Activated CD8-positive, alpha-beta T cell treated with anti-CD3 and anti-CD28 coated beads for 36 hours (primary cell): ENCODE measurements around the gene UBE3B. TPM values are rescaled to one million over a fixed set of nuclear protein-coding genes. Genes with fewer than 3 reads are reported as not detected.

ENCODE experiments used
- ATAC-seq: fragments of 200-7000 bp; cut with Tn5 transposase; one replicate; pipeline ENCODE4 v1.10.0; 2021; ENCODE audit warnings: mild to moderate bottlenecking, moderate library complexity
- CTCF ChIA-PET: fragments of 350-600 bp; sonication (Branson Sonifier 250); formaldehyde crosslinking; loops from one replicate; lab custom pipeline; 2021; ENCODE audit warnings: antibody characterized with exemption; lab: Charles Lee
- POLR2A ChIA-PET: fragments of 350-600 bp; sonication (Branson Sonifier 250); formaldehyde crosslinking; loops from one replicate; lab custom pipeline; 2021; ENCODE audit warnings: antibody characterized with exemption; lab: Charles Lee
- DNase-seq: peaks from one replicate; pipeline ENCODE4 v3.0.0-alpha.2; 2020
- H3K27ac Mint-ChIP-seq: one replicate; pipeline ENCODE4 v1.8.0; 2021; ENCODE audit warnings: mild to moderate bottlenecking, mixed read lengths
- H3K27me3 Mint-ChIP-seq: one replicate; pipeline ENCODE4 v1.8.0; 2021; ENCODE audit warnings: mixed read lengths
- H3K36me3 Mint-ChIP-seq: one replicate; pipeline ENCODE4 v1.8.0; 2021; ENCODE audit warnings: low read depth, mixed read lengths
- H3K4me1 Mint-ChIP-seq: one replicate; pipeline ENCODE4 v1.8.0; 2021; ENCODE audit warnings: low read depth, mixed read lengths
- H3K4me3 Mint-ChIP-seq: one replicate; pipeline ENCODE4 v1.8.0; 2021; ENCODE audit warnings: mild to moderate bottlenecking, moderate library complexity, mixed read lengths
- H3K9me3 Mint-ChIP-seq: one replicate; pipeline ENCODE4 v1.8.0; 2021; ENCODE audit warnings: mixed read lengths
- CTCF ChIP-seq: fragments of 200-600 bp; IDR thresholded peaks from one replicate; pipeline ENCODE4 v1.8.0; 2022; ENCODE audit warnings: antibody characterized with exemption, mild to moderate bottlenecking
- intact Hi-C: fragments of 100-400 bp; cut with micrococcal nuclease; formaldehyde crosslinking; loops from one replicate; pipeline ENCODE4 v1.10.0; 2022
- total RNA-seq, 2 experiments: library from RNA; stranded (reverse); gene quantifications; one replicate each; pipeline ENCODE4 v1.2.3, GENCODE V29; 2021

UBE3B gene
- total RNA-seq, 2 experiments from 2014 or later, result 22.5 to 24.9 TPM

- Mint-ChIP-seq H3K27me3 (no peaks in the 10 kb centered on the region), H3K9me3 (peaks cover 4% of the 10 kb centered on the region), H3K27ac (no peak overlapping the region), H3K4me3 (no peak overlapping the region), H3K4me1 (no peaks in the 10 kb centered on the region), H3K36me3 (peaks cover 12% of the 10 kb centered on the region)
- no peak for TF ChIP-seq CTCF
- intact Hi-C loops, result no loop called here
- DNase-seq, result no peak
- CTCF ChIA-PET, result no interaction called here
- no peak for ATAC-seq
- POLR2A ChIA-PET, result interaction anchor here (1.1 kb wide), 1 partner anchor 81 kb away, joined by 3 read pairs; no protein-coding TSS in a partner anchor
Observed at GRCh38 chr12:109557200-109557599, 79.8 kb downstream of the UBE3B start.

- CTCF ChIA-PET, result no interaction called here
- no peak overlapping the region for H3K27ac Mint-ChIP-seq
- H3K27me3 Mint-ChIP-seq, result no peaks in the 10 kb centered on the region
- TF ChIP-seq CTCF, result no peak
- DNase-seq, result no peak
- peaks cover 8% of the 10 kb centered on the region for H3K9me3 Mint-ChIP-seq
- peaks cover 18% of the 10 kb centered on the region for H3K36me3 Mint-ChIP-seq
- POLR2A ChIA-PET, result no interaction called here
- intact Hi-C loops, result no loop called here
- no peak overlapping the region for H3K4me3 Mint-ChIP-seq
- H3K4me1 Mint-ChIP-seq, result no peaks in the 10 kb centered on the region
- no peak for ATAC-seq
Observed at GRCh38 chr12:109557805-109558204, 80.4 kb downstream of the UBE3B start.

- no peak overlapping the region for H3K4me3 Mint-ChIP-seq
- POLR2A ChIA-PET, result no interaction called here
- H3K36me3 Mint-ChIP-seq, result peaks cover 24% of the 10 kb centered on the region
- no peaks in the 10 kb centered on the region for H3K27me3 Mint-ChIP-seq
- TF ChIP-seq CTCF, result no peak
- intact Hi-C loops, result no loop called here
- no peak for DNase-seq
- no peak overlapping the region for H3K27ac Mint-ChIP-seq
- ATAC-seq, result no peak
- H3K4me1 Mint-ChIP-seq, result no peaks in the 10 kb centered on the region
- CTCF ChIA-PET, result no interaction called here
- H3K9me3 Mint-ChIP-seq, result peaks cover 8% of the 10 kb centered on the region
Observed at GRCh38 chr12:109558374-109559199, 81.2 kb downstream of the UBE3B start.

GRCh38 chr12:109559200-109559505 lies 81.7 kb downstream of the UBE3B start:
- no peak for TF ChIP-seq CTCF
- ATAC-seq (no peak), DNase-seq (no peak)
- H3K4me1 Mint-ChIP-seq, result no peaks in the 10 kb centered on the region
- peaks cover 8% of the 10 kb centered on the region for H3K9me3 Mint-ChIP-seq
- H3K27ac Mint-ChIP-seq, result no peak overlapping the region
- peaks cover 30% of the 10 kb centered on the region for H3K36me3 Mint-ChIP-seq
- intact Hi-C loops, result no loop called here
- no peak overlapping the region for H3K4me3 Mint-ChIP-seq
- ChIA-PET CTCF (no interaction called here), POLR2A (no interaction called here)
- no peaks in the 10 kb centered on the region for H3K27me3 Mint-ChIP-seq

GRCh38 chr12:109559601-109560000 lies 82.2 kb downstream of the UBE3B start:
- H3K27ac Mint-ChIP-seq, result no peak overlapping the region
- no peak overlapping the region for H3K4me3 Mint-ChIP-seq
- TF ChIP-seq CTCF, result no peak
- ChIA-PET POLR2A (interaction anchor here (1.2 kb wide), 1 partner anchor 11 kb away, joined by 5 read pairs; no protein-coding TSS in a partner anchor), CTCF (interaction anchor here (0.8 kb wide), 1 partner anchor 38 kb away, joined by 3 read pairs; no protein-coding TSS in a partner anchor)
- no peaks in the 10 kb centered on the region for H3K4me1 Mint-ChIP-seq
- DNase-seq (no peak), ATAC-seq (no peak)
- H3K27me3 Mint-ChIP-seq, result no peaks in the 10 kb centered on the region
- peaks cover 8% of the 10 kb centered on the region for H3K9me3 Mint-ChIP-seq
- peaks cover 32% of the 10 kb centered on the region for H3K36me3 Mint-ChIP-seq
- intact Hi-C loops, result no loop called here
